ENCODE results near the gene SNAPC4.

- TF ChIP-seq CTCF (IDR thresholded peaks at IDR 0.05; ENCODE audit: low read depth, low read length) (no peak), POLR2A (IDR thresholded peaks at IDR 0.05; ENCODE audit: extremely low read depth, insufficient read length) (no peak), MAX (IDR thresholded peaks at IDR 0.05; ENCODE audit: low read depth, low read length) (no peak), MYC (IDR thresholded peaks at IDR 0.05; ENCODE audit: low read depth, low read length) (no peak)
These were observed 10.6 kb downstream of the SNAPC4 start for GRCh38 chr9:136389396-136389795.
